Right lobe of liver (tissue), 6 donors: Measurements from ENCODE around the gene FAM83B. TPM values are rescaled to one million over a fixed set of nuclear protein-coding genes. Genes with fewer than 3 reads are reported as not detected.

ENCODE experiments used
- ATAC-seq, 4 donors: fragments of 200-7000 bp; cut with Tn5 transposase; one replicate each; pipeline ENCODE4 v1.9.1; 2020; ENCODE audit warnings: mild to moderate bottlenecking in 4 of 4, moderate library complexity in 4 of 4
- DNase-seq, 3 donors: peaks; one replicate each; pipeline ENCODE4 v3.0.0-alpha.2; 2020
- H3K27ac ChIP-seq, 3 donors: fragments of 200-600 bp; one replicate each; pipeline ENCODE4 v1.8.0; 2022
- H3K27me3 ChIP-seq, 2 donors: fragments of 200-600 bp; one replicate each; pipeline ENCODE4 v1.8.0; 2022
- H3K36me3 ChIP-seq, 4 donors: fragments of 200-600 bp; sonication (generic) in 1 of 4; one replicate each; pipeline versions ENCODE4 v1.5.1 to v1.8.0; 2017 to 2022; ENCODE audit warnings: control low read depth in 1 of 4
- H3K4me1 ChIP-seq, 4 donors: fragments of 200-600 bp; sonication (generic) in 1 of 4; one replicate each; pipeline versions ENCODE4 v1.5.1 to v1.8.0; 2017 to 2022; ENCODE audit warnings: control low read depth in 1 of 4
- H3K4me3 ChIP-seq, 3 donors: fragments of 200-600 bp; one replicate each; pipeline ENCODE4 v1.8.0; 2022
- H3K9me3 ChIP-seq, 4 donors: fragments of 200-600 bp; sonication (generic) in 1 of 4; one replicate each; pipeline versions ENCODE4 v1.5.1 to v1.8.0; 2017 to 2022; ENCODE audit warnings: control low read depth in 1 of 4
- CTCF ChIP-seq, 4 donors: fragments of 200-600 bp in 3 of 4; fragments of 450-650 bp in 1 of 4; IDR thresholded peaks; one replicate each; pipeline versions ENCODE4 v1.5.1 to v1.8.0; 2016 to 2022; ENCODE audit warnings: antibody characterized with exemption in 4 of 4, mild to moderate bottlenecking in 2 of 4
- POLR2A ChIP-seq: fragments of 450-650 bp; IDR thresholded peaks from one replicate; pipeline ENCODE4 v1.6.1; 2017; ENCODE audit warnings: antibody characterized with exemption, mild to moderate bottlenecking
- WGBS: methylation state at CpG from one replicate; pipeline ENCODE4 v1.1.6; 2018; ENCODE audit warnings: low coverage, low lambda C conversion rate; ENCODE audit not compliant: insufficient coverage; ENCODE audit errors: missing lambda C conversion rate; 5-methylcytosine and 5-hydroxymethylcytosine counted together
- intact Hi-C, 2 donors: fragments of 100-400 bp; cut with DNase I; formaldehyde crosslinking; loops; one replicate each; pipeline versions ENCODE4 v1.11.2 to v1.14.1; 2022
- total RNA-seq, 6 experiments: library from RNA; depleted of rRNA in 2 of 6; stranded (reverse); fragments of >200 nt in 2 of 6; fragmentation: NEBNext Ultra II Directional in 3 of 6; extraction: Animal tissue kit (Norgen Biotek cat#: 25700) in 3 of 6; gene quantifications; one replicate each; pipeline versions ENCODE4 v1.1.0 to v1.2.4, GENCODE V29; 2016 to 2023
- donor health status: DM: no; HTN: yes; CAD: no.
- donor health status: DM: no; HTN: no; CAD: no.
- donor health status: DM: no; HTN: no; CAD: no.
- donor health status: DM: no; HTN: yes; CAD: no.
- donor health status: DM: no; HTN: yes; CAD: no.

Gene FAM83B
- total RNA-seq, 6 experiments from 2014 or later: 0.07 to 0.55 (median 0.18) TPM

- Histone ChIP-seq H3K27me3 (no peaks in the 10 kb centered on the region), H3K27ac (no peak overlapping the region), H3K4me3 (no peak overlapping the region), H3K9me3 (no peaks in the 10 kb centered on the region), H3K4me1 (no peaks in the 10 kb centered on the region), H3K36me3 (no peaks in the 10 kb centered on the region)
- TF ChIP-seq CTCF (IDR thresholded peaks at IDR 0.05): no peak
- TF ChIP-seq POLR2A: no peak
- intact Hi-C loops: no loop called here
- ATAC-seq: no peak
- WGBS: 33% methylated on average over 1 of the region's 1 CpG
- DNase-seq: no peak
Observed at GRCh38 chr6:54921891-54922290, 75.3 kb downstream of the FAM83B start.

DNA sequence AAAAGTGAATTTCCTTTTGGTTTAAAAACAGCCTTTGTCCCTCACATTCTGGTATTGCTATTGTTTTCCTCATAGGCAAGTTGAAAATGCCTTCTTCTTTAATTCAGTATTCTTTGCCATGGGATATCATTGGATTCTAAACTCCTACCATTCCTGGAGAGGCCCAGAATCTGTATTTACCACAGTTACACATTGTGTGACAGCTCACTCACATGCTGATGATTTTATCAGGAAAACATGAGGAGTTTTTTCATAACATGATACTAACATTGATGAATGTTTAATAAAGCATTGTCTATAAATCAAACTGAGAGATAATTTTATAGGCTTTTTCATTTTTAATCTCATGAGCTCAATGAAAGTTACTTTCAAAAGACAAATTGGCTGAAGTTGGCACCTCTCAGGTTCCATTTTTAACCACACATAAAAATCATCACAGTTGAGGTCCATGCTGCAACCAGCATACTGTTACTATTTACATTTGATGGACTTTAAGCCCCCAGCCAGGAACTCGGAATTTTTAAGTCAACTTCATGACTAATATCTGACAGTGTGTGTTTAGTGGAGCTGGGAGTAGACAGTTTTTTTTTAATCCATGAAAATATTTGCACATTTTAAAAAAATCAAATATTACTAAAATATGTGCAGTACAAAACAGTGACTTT, 82.8 kb downstream of the FAM83B start:
- no peak for DNase-seq
- H3K27ac ChIP-seq: no peak overlapping the region
- WGBS: 31% methylated on average over 1 of the region's 1 CpG
- H3K4me1 ChIP-seq: no peaks in the 10 kb centered on the region
- no peaks in the 10 kb centered on the region for H3K9me3 ChIP-seq
- H3K27me3 ChIP-seq: no peaks in the 10 kb centered on the region
- ATAC-seq: no peak
- no peak for TF ChIP-seq POLR2A
- TF ChIP-seq CTCF (IDR thresholded peaks at IDR 0.05): no peak
- intact Hi-C loops: no loop called here
- no peaks in the 10 kb centered on the region for H3K36me3 ChIP-seq
- H3K4me3 ChIP-seq: no peak overlapping the region

DNA sequence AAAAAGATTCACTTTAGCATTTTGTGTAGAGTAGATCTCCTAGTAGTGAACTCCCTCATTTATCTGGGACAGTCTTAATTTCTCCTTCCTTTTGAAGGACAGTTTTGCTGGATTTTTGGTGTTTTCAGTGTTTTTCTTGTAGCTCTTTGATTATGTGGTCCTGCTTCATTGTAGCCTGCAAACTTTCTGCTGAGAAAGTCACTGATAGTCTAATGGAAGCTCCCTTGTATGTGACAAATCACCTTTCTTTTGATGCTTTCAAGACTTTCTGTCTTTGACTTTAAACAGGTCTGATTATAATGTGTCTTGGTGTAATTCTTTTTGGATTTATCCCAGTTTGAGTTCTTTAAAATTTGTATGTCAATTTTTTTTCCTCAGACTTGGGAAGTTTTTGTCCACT, 86.1 kb downstream of the FAM83B start:
- no peak overlapping the region for H3K27ac ChIP-seq
- DNase-seq (no peak), ATAC-seq (no peak)
- no peaks in the 10 kb centered on the region for H3K36me3 ChIP-seq
- intact Hi-C loops: no loop called here
- no peak overlapping the region for H3K4me3 ChIP-seq
- H3K9me3 ChIP-seq: no peaks in the 10 kb centered on the region
- H3K4me1 ChIP-seq: no peaks in the 10 kb centered on the region
- TF ChIP-seq POLR2A (no peak), CTCF (IDR thresholded peaks at IDR 0.05) (no peak)
- no peaks in the 10 kb centered on the region for H3K27me3 ChIP-seq

DNA sequence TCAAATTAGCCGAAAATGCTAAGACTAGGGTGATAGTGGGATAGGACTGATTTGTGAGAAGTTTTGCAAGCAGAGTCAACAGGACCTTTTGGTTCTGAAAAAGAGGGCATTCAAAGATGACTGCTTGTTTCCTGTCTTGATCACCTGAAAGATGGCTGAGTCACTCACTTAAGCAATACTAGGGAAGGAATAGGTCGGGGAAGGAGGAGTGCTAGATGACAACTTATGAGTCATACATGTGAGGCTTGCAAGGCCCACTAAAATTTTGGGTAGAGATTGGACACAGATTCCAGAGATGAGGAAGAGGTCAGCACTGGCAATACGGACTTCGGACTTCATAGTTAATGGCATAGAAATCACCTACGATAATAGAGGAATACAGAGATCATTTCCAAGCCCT, 89.2 kb downstream of the FAM83B start:
- Histone ChIP-seq H3K27ac (no peak overlapping the region), H3K27me3 (no peaks in the 10 kb centered on the region), H3K36me3 (no peaks in the 10 kb centered on the region), H3K9me3 (no peaks in the 10 kb centered on the region), H3K4me1 (no peaks in the 10 kb centered on the region), H3K4me3 (no peak overlapping the region)
- no peak for DNase-seq
- intact Hi-C loops: no loop called here
- ATAC-seq: no peak
- TF ChIP-seq CTCF (IDR thresholded peaks at IDR 0.05) (no peak), POLR2A (no peak)
- 63% methylated on average over 3 of the region's 5 CpGs for WGBS

GRCh38 chr6:54937371-54937770, 90.8 kb downstream of the FAM83B start:
- intact Hi-C loops: no loop called here
- Histone ChIP-seq H3K4me1 (no peaks in the 10 kb centered on the region), H3K4me3 (no peak overlapping the region), H3K27me3 (no peaks in the 10 kb centered on the region), H3K27ac (no peak overlapping the region), H3K9me3 (no peaks in the 10 kb centered on the region), H3K36me3 (no peaks in the 10 kb centered on the region)
- WGBS: 56% methylated on average over 3 of the region's 3 CpGs
- ATAC-seq (no peak), DNase-seq (no peak)
- TF ChIP-seq CTCF (IDR thresholded peaks at IDR 0.05): no peak
- TF ChIP-seq POLR2A: no peak
